Mesothelial cell of epicardium (in vitro differentiated cells): ENCODE measurements around the gene ALKBH2. TPM values are rescaled to one million over a fixed set of nuclear protein-coding genes. Genes with fewer than 3 reads are reported as not detected.

Experiments used
- DNase-seq, 2 experiments: peaks; one replicate each; pipeline ENCODE4 v3.0.0; 2021; ENCODE audit warnings: low spot score in 2 of 2; ENCODE audit not compliant: unreplicated experiment in 2 of 2
- H3K27ac Mint-ChIP-seq: 2 replicates; pipeline ENCODE4 v1.8.0; 2021; ENCODE audit warnings: mixed read lengths
- H3K27me3 Mint-ChIP-seq: 2 replicates; pipeline ENCODE4 v1.8.0; 2021; ENCODE audit warnings: low read depth, mixed read lengths
- H3K36me3 Mint-ChIP-seq: 2 replicates; pipeline ENCODE4 v1.8.0; 2021; ENCODE audit warnings: mixed read lengths
- H3K4me1 Mint-ChIP-seq: 2 replicates; pipeline ENCODE4 v1.8.0; 2021; ENCODE audit warnings: mixed read lengths
- H3K4me3 Mint-ChIP-seq: 2 replicates; pipeline ENCODE4 v1.8.0; 2021; ENCODE audit warnings: mild to moderate bottlenecking, moderate library complexity, mixed read lengths
- H3K9me3 Mint-ChIP-seq: 2 replicates; pipeline ENCODE4 v1.8.0; 2021; ENCODE audit warnings: mixed read lengths
- CTCF ChIP-seq: fragments of 200-600 bp; sonication (generic); IDR thresholded peaks from one replicate; pipeline ENCODE4 v1.5.0; 2021; ENCODE audit warnings: antibody characterized with exemption; ENCODE audit not compliant: unreplicated experiment
- total RNA-seq: library from RNA; stranded (reverse); gene quantifications from 3 replicates; pipeline ENCODE4 v1.2.1, GENCODE V29; 2021

Gene ALKBH2
- total RNA-seq, 1 donor from 2014 or later = 37.3 TPM

- Mint-ChIP-seq H3K4me3 (no peak overlapping the region), H3K4me1 (peaks cover 43% of the 10 kb centered on the region), H3K9me3 (no peaks in the 10 kb centered on the region), H3K27ac (peak overlapping the region; percentile 16), H3K36me3 (peaks cover 12% of the 10 kb centered on the region), H3K27me3 (no peaks in the 10 kb centered on the region)
- TF ChIP-seq CTCF = no peak
- no peak for DNase-seq
Observed at GRCh38 chr12:109112720-109113465, 19.6 kb upstream of the ALKBH2 start.

- Mint-ChIP-seq H3K4me1 (peaks cover 36% of the 10 kb centered on the region), H3K27ac (peak overlapping the region; percentile 95), H3K4me3 (peak overlapping the region; percentile 69), H3K9me3 (no peaks in the 10 kb centered on the region), H3K36me3 (peaks cover 19% of the 10 kb centered on the region), H3K27me3 (no peaks in the 10 kb centered on the region)
- peak; percentile 52 to 75 for DNase-seq
- TF ChIP-seq CTCF = no peak
Observed at GRCh38 chr12:109110988-109111495, 17.8 kb upstream of the ALKBH2 start.

- Mint-ChIP-seq H3K36me3 (peaks cover 28% of the 10 kb centered on the region), H3K4me1 (peaks cover 28% of the 10 kb centered on the region), H3K9me3 (no peaks in the 10 kb centered on the region), H3K4me3 (peak overlapping the region; percentile 69), H3K27me3 (no peaks in the 10 kb centered on the region), H3K27ac (peak overlapping the region; percentile 95)
- TF ChIP-seq CTCF = no peak
- DNase-seq = no peak
Observed at GRCh38 chr12:109109746-109110350, 16.6 kb upstream of the ALKBH2 start.

- Mint-ChIP-seq H3K27ac (no peak overlapping the region), H3K4me1 (peaks cover 5% of the 10 kb centered on the region), H3K4me3 (no peak overlapping the region), H3K9me3 (no peaks in the 10 kb centered on the region), H3K36me3 (peaks cover 49% of the 10 kb centered on the region), H3K27me3 (no peaks in the 10 kb centered on the region)
- no peak for DNase-seq
- TF ChIP-seq CTCF = no peak
Observed at GRCh38 chr12:109105176-109105575, 11.9 kb upstream of the ALKBH2 start.

GRCh38 chr12:109102491-109102890 is 9.2 kb upstream of the ALKBH2 start:
- TF ChIP-seq CTCF = no peak
- Mint-ChIP-seq H3K27me3 (no peaks in the 10 kb centered on the region), H3K36me3 (peaks cover 39% of the 10 kb centered on the region), H3K4me3 (no peak overlapping the region), H3K4me1 (peaks cover 19% of the 10 kb centered on the region), H3K9me3 (no peaks in the 10 kb centered on the region), H3K27ac (no peak overlapping the region)
- no peak for DNase-seq
